Activated CD8-positive, alpha-beta memory T cell treated with anti-CD3 and anti-CD28 coated beads, Interleukin-2, amount 10 ng/mL, durations not matched to agents 7 days and 5 days (primary cell): ENCODE data around the gene ZNF654. TPM values are rescaled to one million over a fixed set of nuclear protein-coding genes. Genes with fewer than 3 reads are reported as not detected.
"Not testable (repeated sequence)": the region's sequence is repeated elsewhere in the genome, so short reads cannot be mapped to it uniquely, and the experiment has no call there.

ENCODE experiments used
- ATAC-seq: fragments of 150-1000 bp; cut with Tn5 transposase; one replicate; pipeline ENCODE4 v1.10.0; 2021; ENCODE audit warnings: moderate library complexity
- CTCF ChIA-PET: fragments of 350-600 bp; sonication (Branson Sonifier 250); formaldehyde crosslinking; loops from one replicate; lab custom pipeline; 2021; ENCODE audit warnings: antibody characterized with exemption; lab: Charles Lee
- DNase-seq: peaks from one replicate; pipeline ENCODE4 v3.0.0-alpha.2; 2020
- H3K27ac Mint-ChIP-seq: one replicate; pipeline ENCODE4 v1.8.0; 2021; ENCODE audit warnings: mild to moderate bottlenecking, mixed read lengths
- H3K27me3 Mint-ChIP-seq: one replicate; pipeline ENCODE4 v1.8.0; 2021; ENCODE audit warnings: mixed read lengths
- H3K36me3 Mint-ChIP-seq: one replicate; pipeline ENCODE4 v1.8.0; 2021; ENCODE audit warnings: mild to moderate bottlenecking, mixed read lengths
- H3K4me1 Mint-ChIP-seq: one replicate; pipeline ENCODE4 v1.8.0; 2021; ENCODE audit warnings: mixed read lengths
- H3K4me3 Mint-ChIP-seq: one replicate; pipeline ENCODE4 v1.8.0; 2021; ENCODE audit warnings: mild to moderate bottlenecking, moderate library complexity, mixed read lengths
- H3K9me3 Mint-ChIP-seq: one replicate; pipeline ENCODE4 v1.8.0; 2022; ENCODE audit warnings: low read depth, mixed read lengths
- total RNA-seq, 2 experiments: library from RNA; stranded (reverse); gene quantifications; one replicate each; pipeline ENCODE4 v1.2.3, GENCODE V29; 2021

Gene ZNF654
- total RNA-seq, 2 experiments from 2014 or later: 18.5 to 22.0 TPM

GRCh38 chr3:88118603-88119002 lies 59.5 kb downstream of the ZNF654 start:
- H3K4me3 Mint-ChIP-seq, H3K9me3 Mint-ChIP-seq, CTCF ChIA-PET, DNase-seq, ATAC-seq, H3K27ac Mint-ChIP-seq, H3K27me3 Mint-ChIP-seq: not testable (repeated sequence)
- Mint-ChIP-seq H3K36me3 (peaks cover 35% of the 10 kb centered on the region), H3K4me1 (peaks cover 20% of the 10 kb centered on the region)

GRCh38 chr3:88123526-88123925 lies 64.5 kb downstream of the ZNF654 start:
- H3K36me3 Mint-ChIP-seq: peaks cover 25% of the 10 kb centered on the region
- H3K4me1 Mint-ChIP-seq: peaks cover 4% of the 10 kb centered on the region
- CTCF ChIA-PET: interaction anchor here (0.6 to 1.3 kb wide), 4 partner anchors 10 to 787 kb away, joined by 3 to 4 read pairs (median 3); partner anchors contain the start of genes CGGBP1 and ZNF654
- no peaks in the 10 kb centered on the region for H3K27me3 Mint-ChIP-seq
- DNase-seq (no peak), ATAC-seq (no peak)
- H3K4me3 Mint-ChIP-seq: no peak overlapping the region
- H3K27ac Mint-ChIP-seq: no peak overlapping the region
- no peaks in the 10 kb centered on the region for H3K9me3 Mint-ChIP-seq

GRCh38 chr3:88131695-88132094 lies 72.6 kb downstream of the ZNF654 start:
- Mint-ChIP-seq H3K4me1 (peaks cover 8% of the 10 kb centered on the region), H3K36me3 (peaks cover 29% of the 10 kb centered on the region), H3K27ac (no peak overlapping the region), H3K27me3 (no peaks in the 10 kb centered on the region), H3K4me3 (no peak overlapping the region), H3K9me3 (no peaks in the 10 kb centered on the region)
- DNase-seq: no peak
- ATAC-seq: no peak
- CTCF ChIA-PET: interaction anchor here (2.3 kb wide), 1 partner anchor 19 kb away, joined by 9 read pairs; no protein-coding TSS in a partner anchor

GRCh38 chr3:88132894-88133293 lies 73.8 kb downstream of the ZNF654 start:
- H3K27me3 Mint-ChIP-seq: no peaks in the 10 kb centered on the region
- no peak overlapping the region for H3K4me3 Mint-ChIP-seq
- CTCF ChIA-PET: no interaction called here
- H3K36me3 Mint-ChIP-seq: peaks cover 27% of the 10 kb centered on the region
- H3K9me3 Mint-ChIP-seq: no peaks in the 10 kb centered on the region
- no peak for DNase-seq
- H3K4me1 Mint-ChIP-seq: peaks cover 6% of the 10 kb centered on the region
- H3K27ac Mint-ChIP-seq: no peak overlapping the region
- no peak for ATAC-seq

- CTCF ChIA-PET: interaction anchor here (0.9 kb wide), 1 partner anchor 20 kb away, joined by 3 read pairs; no protein-coding TSS in a partner anchor
- no peak for DNase-seq
- Mint-ChIP-seq H3K36me3 (peaks cover 27% of the 10 kb centered on the region), H3K9me3 (no peaks in the 10 kb centered on the region), H3K4me1 (peaks cover 6% of the 10 kb centered on the region), H3K4me3 (no peak overlapping the region), H3K27me3 (no peaks in the 10 kb centered on the region), H3K27ac (no peak overlapping the region)
- no peak for ATAC-seq
Observed at GRCh38 chr3:88133711-88134263, 74.7 kb downstream of the ZNF654 start.

- CTCF ChIA-PET: no interaction called here
- Mint-ChIP-seq H3K36me3 (peaks cover 46% of the 10 kb centered on the region), H3K9me3 (no peaks in the 10 kb centered on the region), H3K27me3 (no peaks in the 10 kb centered on the region), H3K4me3 (no peak overlapping the region), H3K4me1 (peaks cover 13% of the 10 kb centered on the region), H3K27ac (no peak overlapping the region)
- DNase-seq: no peak
- no peak for ATAC-seq
Observed at GRCh38 chr3:88137836-88138235, 78.8 kb downstream of the ZNF654 start.

- ATAC-seq: no peak
- Mint-ChIP-seq H3K4me3 (no peak overlapping the region), H3K36me3 (peaks cover 33% of the 10 kb centered on the region), H3K4me1 (peaks cover 9% of the 10 kb centered on the region), H3K27ac (no peak overlapping the region), H3K9me3 (no peaks in the 10 kb centered on the region), H3K27me3 (no peaks in the 10 kb centered on the region)
- no peak for DNase-seq
- CTCF ChIA-PET: no interaction called here
Observed at GRCh38 chr3:88141458-88142083, 82.5 kb downstream of the ZNF654 start.

GRCh38 chr3:88142094-88142624 lies 83.1 kb downstream of the ZNF654 start:
- H3K9me3 Mint-ChIP-seq: no peaks in the 10 kb centered on the region
- no peak overlapping the region for H3K4me3 Mint-ChIP-seq
- ATAC-seq: no peak
- peaks cover 35% of the 10 kb centered on the region for H3K36me3 Mint-ChIP-seq
- CTCF ChIA-PET: no interaction called here
- DNase-seq: no peak
- H3K4me1 Mint-ChIP-seq: peaks cover 15% of the 10 kb centered on the region
- H3K27ac Mint-ChIP-seq: peak overlapping the region; percentile 52
- no peaks in the 10 kb centered on the region for H3K27me3 Mint-ChIP-seq

- no peaks in the 10 kb centered on the region for H3K9me3 Mint-ChIP-seq
- H3K4me3 Mint-ChIP-seq: no peak overlapping the region
- H3K4me1 Mint-ChIP-seq: peaks cover 31% of the 10 kb centered on the region
- peaks cover 15% of the 10 kb centered on the region for H3K36me3 Mint-ChIP-seq
- DNase-seq (no peak), ATAC-seq (no peak)
- CTCF ChIA-PET: no interaction called here
- no peaks in the 10 kb centered on the region for H3K27me3 Mint-ChIP-seq
- no peak overlapping the region for H3K27ac Mint-ChIP-seq
Observed at GRCh38 chr3:88147261-88147660, 88.2 kb downstream of the ZNF654 start.

GRCh38 chr3:88148651-88149050 lies 89.6 kb downstream of the ZNF654 start:
- no peaks in the 10 kb centered on the region for H3K27me3 Mint-ChIP-seq
- H3K9me3 Mint-ChIP-seq: no peaks in the 10 kb centered on the region

GRCh38 chr3:88149101-88149508 lies 90.0 kb downstream of the ZNF654 start:
- CTCF ChIA-PET: interaction anchor here (0.6 to 3.7 kb wide), 7 partner anchors 19 to 120 kb away, joined by 3 to 18 read pairs (median 4); partner anchors contain the start of genes CGGBP1 and ZNF654
- Mint-ChIP-seq H3K9me3 (no peaks in the 10 kb centered on the region), H3K4me1 (peaks cover 37% of the 10 kb centered on the region), H3K4me3 (peak overlapping the region; percentile 97), H3K27me3 (no peaks in the 10 kb centered on the region), H3K36me3 (peaks cover 17% of the 10 kb centered on the region), H3K27ac (peak overlapping the region; percentile 97)
- peak; percentile 29 for ATAC-seq
- no peak for DNase-seq

More at GRCh38 chr3:88148651-88149050, 89.6 kb downstream of the ZNF654 start:
- Mint-ChIP-seq H3K4me1 (peaks cover 37% of the 10 kb centered on the region), H3K36me3 (peaks cover 17% of the 10 kb centered on the region), H3K27ac (peak overlapping the region; percentile 97), H3K4me3 (peak overlapping the region; percentile 97)
- ATAC-seq (no peak), DNase-seq (no peak)
- CTCF ChIA-PET: interaction anchor here (0.6 to 3.7 kb wide), 5 partner anchors 19 to 90 kb away, joined by 3 to 18 read pairs (median 3); partner anchors contain the start of genes CGGBP1 and ZNF654

- no peaks in the 10 kb centered on the region for H3K9me3 Mint-ChIP-seq
- CTCF ChIA-PET: interaction anchor here (1.4 to 3.7 kb wide), 4 partner anchors 37 to 120 kb away, joined by 4 to 18 read pairs (median 7); partner anchors contain the start of genes CGGBP1 and ZNF654
- peak; percentile 93 for ATAC-seq
Observed at GRCh38 chr3:88149509-88150362, 90.7 kb downstream of the ZNF654 start, which contains the start of gene C3orf38. C3orf38 (plus strand) TSS chr3:88149959; CDS start chr3:88150053, 94 bp downstream.

More at GRCh38 chr3:88149509-88150362, 90.7 kb downstream of the ZNF654 start, which contains the start of gene C3orf38:
- Mint-ChIP-seq H3K4me3 (peak within 1 kb of the TSS; percentile 97), H3K27me3 (no peaks in the 10 kb centered on the region), H3K27ac (peak within 1 kb of the TSS; percentile 98), H3K4me1 (peaks cover 40% of the 10 kb centered on the region), H3K36me3 (peaks cover 21% of the 10 kb centered on the region)
- DNase-seq: peak; percentile 88
